Measurements from ENCODE around the gene RAMP1.

The RAMP1 gene

GRCh38 chr2:237888389-237888788 lies 29.0 kb downstream of the RAMP1 start:
- TF ChIP-seq, protein P1, sequence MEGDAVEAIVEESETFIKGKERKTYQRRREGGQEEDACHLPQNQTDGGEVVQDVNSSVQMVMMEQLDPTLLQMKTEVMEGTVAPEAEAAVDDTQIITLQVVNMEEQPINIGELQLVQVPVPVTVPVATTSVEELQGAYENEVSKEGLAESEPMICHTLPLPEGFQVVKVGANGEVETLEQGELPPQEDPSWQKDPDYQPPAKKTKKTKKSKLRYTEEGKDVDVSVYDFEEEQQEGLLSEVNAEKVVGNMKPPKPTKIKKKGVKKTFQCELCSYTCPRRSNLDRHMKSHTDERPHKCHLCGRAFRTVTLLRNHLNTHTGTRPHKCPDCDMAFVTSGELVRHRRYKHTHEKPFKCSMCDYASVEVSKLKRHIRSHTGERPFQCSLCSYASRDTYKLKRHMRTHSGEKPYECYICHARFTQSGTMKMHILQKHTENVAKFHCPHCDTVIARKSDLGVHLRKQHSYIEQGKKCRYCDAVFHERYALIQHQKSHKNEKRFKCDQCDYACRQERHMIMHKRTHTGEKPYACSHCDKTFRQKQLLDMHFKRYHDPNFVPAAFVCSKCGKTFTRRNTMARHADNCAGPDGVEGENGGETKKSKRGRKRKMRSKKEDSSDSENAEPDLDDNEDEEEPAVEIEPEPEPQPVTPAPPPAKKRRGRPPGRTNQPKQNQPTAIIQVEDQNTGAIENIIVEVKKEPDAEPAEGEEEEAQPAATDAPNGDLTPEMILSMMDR (conservative IDR thresholded peaks at IDR 0.05; ENCODE audit: low read depth, low read length): no peak
- no peak overlapping the region for H3K4me3 ChIP-seq (ENCODE audit: low read length)
- DNase-seq (ENCODE audit: low read depth): no peak

- H3K4me3 ChIP-seq (ENCODE audit: low read length): no peak overlapping the region
- no peak for DNase-seq (ENCODE audit: low read depth)
- TF ChIP-seq, protein P1 (conservative IDR thresholded peaks at IDR 0.05; ENCODE audit: low read depth, low read length): no peak
Observed at GRCh38 chr2:237889016-237889415, 29.6 kb downstream of the RAMP1 start.

DNA sequence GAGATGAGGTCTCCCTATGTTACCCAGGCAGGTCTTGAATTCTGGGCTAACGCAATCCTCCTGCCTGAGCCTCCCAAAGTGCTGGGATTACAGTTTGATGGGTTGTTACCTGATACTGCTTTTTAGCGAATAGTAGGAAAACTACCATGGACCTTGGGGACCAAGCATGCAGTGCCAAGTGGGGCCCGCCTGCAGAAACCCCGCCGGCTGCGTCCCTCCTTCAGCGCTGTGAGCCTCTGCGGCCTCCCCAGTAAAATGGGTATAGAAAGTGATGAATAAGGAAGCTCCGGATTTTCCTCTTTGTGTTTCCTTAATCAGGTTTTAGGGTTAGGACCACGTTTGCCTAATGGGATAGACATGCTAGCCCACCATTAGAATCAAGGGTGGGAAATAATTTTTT lies 30.4 kb downstream of the RAMP1 start:
- no peak overlapping the region for H3K4me3 ChIP-seq (ENCODE audit: low read length)
- DNase-seq (ENCODE audit: low read depth): no peak
- TF ChIP-seq, protein P1 (conservative IDR thresholded peaks at IDR 0.05; ENCODE audit: low read depth, low read length): no peak

GRCh38 chr2:237892478-237892877 lies 33.1 kb downstream of the RAMP1 start:
- no peak for DNase-seq (ENCODE audit: low read depth)
- H3K4me3 ChIP-seq (ENCODE audit: low read length): no peak overlapping the region
- TF ChIP-seq, protein P1 (conservative IDR thresholded peaks at IDR 0.05; ENCODE audit: low read depth, low read length): no peak

GRCh38 chr2:237892984-237893595 lies 33.7 kb downstream of the RAMP1 start:
- no peak for DNase-seq (ENCODE audit: low read depth)
- H3K4me3 ChIP-seq (ENCODE audit: low read length): no peak overlapping the region
- TF ChIP-seq, protein P1 (conservative IDR thresholded peaks at IDR 0.05; ENCODE audit: low read depth, low read length): no peak

GRCh38 chr2:237894396-237894979 lies 35.1 kb downstream of the RAMP1 start:
- H3K4me3 ChIP-seq (ENCODE audit: low read length): no peak overlapping the region
- DNase-seq (ENCODE audit: low read depth): no peak
- TF ChIP-seq, protein P1 (conservative IDR thresholded peaks at IDR 0.05; ENCODE audit: low read depth, low read length): no peak

- no peak overlapping the region for H3K4me3 ChIP-seq (ENCODE audit: low read length)
- TF ChIP-seq, protein P1 (conservative IDR thresholded peaks at IDR 0.05; ENCODE audit: low read depth, low read length): no peak
- no peak for DNase-seq (ENCODE audit: low read depth)
Observed at GRCh38 chr2:237894986-237895543, 35.6 kb downstream of the RAMP1 start.

Data from retinal pigment epithelial cell (primary cell).